Measurements from ENCODE around the gene AACS.
"Not testable (repeated sequence)": the region's sequence is repeated elsewhere in the genome, so short reads cannot be mapped to it uniquely, and the experiment has no call there.

Gene AACS

DNA sequence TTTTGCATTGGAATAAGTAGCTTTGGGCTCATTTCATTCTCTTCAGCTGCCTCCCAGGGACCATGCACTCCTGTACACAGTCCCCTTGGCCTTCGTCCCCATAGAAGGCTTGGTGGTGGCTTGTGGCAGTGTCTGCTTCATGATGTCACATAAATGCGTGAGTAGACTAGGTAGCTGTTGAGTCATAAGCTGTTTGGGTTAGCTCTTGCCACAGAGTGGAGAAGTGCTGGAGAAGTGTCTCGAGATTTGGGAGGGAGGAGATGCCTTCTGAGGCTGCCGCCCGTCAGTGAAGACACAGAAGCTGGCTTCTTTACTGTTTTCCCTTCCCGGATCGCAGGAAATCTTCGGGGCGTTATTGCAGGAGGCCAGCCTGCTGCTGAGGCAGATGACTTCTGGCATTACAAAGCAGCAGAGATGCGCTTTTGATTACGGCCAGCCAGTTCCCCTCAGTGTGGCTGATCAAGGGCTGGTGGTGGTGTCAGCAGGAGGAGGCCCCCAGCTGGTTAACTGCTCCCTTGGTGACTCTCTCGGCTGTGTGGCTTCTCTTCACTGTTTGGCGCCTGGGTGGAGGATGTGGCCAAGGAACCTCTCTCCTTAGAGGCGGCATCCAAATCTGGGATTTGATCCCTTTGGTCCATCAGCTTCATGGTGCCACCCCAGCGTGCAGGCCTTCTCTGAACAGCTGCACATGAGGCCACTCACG is 67.6 kb downstream of the AACS start:
- Histone ChIP-seq H3K27ac (ENCODE audit: insufficient read depth, low read depth, low read length, poor library complexity, severe bottlenecking) (no peak overlapping the region), H3K4me1 (ENCODE audit: control insufficient read depth, insufficient read depth, low read length) (no peaks in the 10 kb centered on the region), H3K9me3 (ENCODE audit: control insufficient read depth, low read length) (no peaks in the 10 kb centered on the region), H3K27me3 (ENCODE audit: control insufficient read depth, insufficient read depth, low read length, poor library complexity, severe bottlenecking) (no peaks in the 10 kb centered on the region), H3K4me3 (ENCODE audit: insufficient read depth, low read depth, low read length) (no peak overlapping the region), H3K36me3 (ENCODE audit: control insufficient read depth, insufficient read depth, low read length) (no peaks in the 10 kb centered on the region)
- WGBS, 2 experiments = 94 to 95% methylated on average over 16 of the region's 16 CpGs

DNA sequence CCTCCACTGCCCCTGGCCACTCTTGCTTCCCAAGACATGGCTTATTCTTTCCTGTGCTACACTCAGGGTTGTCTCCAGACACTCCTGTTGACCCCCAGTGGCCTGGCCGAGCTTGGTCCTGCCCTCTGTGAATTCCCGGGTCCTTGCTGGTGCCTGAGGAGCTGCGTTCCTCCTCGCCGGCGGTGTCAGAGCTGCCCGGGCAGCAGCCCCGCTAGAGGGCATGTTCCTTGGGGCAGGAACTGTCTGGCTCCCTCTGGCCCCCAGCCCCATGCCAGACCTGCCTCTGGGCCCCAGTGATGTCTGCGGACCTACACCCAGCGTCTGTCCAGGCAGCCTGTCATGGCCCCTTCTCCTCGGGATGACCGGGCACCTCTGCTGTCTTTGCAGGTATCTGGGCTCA is 68.4 kb downstream of the AACS start:
- H3K4me1 ChIP-seq (ENCODE audit: control insufficient read depth, insufficient read depth, low read length) = no peaks in the 10 kb centered on the region
- no peaks in the 10 kb centered on the region for H3K27me3 ChIP-seq (ENCODE audit: control insufficient read depth, insufficient read depth, low read length, poor library complexity, severe bottlenecking)
- 93 to 97% methylated on average over 12 of the region's 12 CpGs for WGBS, 2 experiments
- no peak overlapping the region for H3K27ac ChIP-seq (ENCODE audit: insufficient read depth, low read depth, low read length, poor library complexity, severe bottlenecking)
- H3K9me3 ChIP-seq (ENCODE audit: control insufficient read depth, low read length) = no peaks in the 10 kb centered on the region
- H3K36me3 ChIP-seq (ENCODE audit: control insufficient read depth, insufficient read depth, low read length) = no peaks in the 10 kb centered on the region
- no peak overlapping the region for H3K4me3 ChIP-seq (ENCODE audit: insufficient read depth, low read depth, low read length)

DNA sequence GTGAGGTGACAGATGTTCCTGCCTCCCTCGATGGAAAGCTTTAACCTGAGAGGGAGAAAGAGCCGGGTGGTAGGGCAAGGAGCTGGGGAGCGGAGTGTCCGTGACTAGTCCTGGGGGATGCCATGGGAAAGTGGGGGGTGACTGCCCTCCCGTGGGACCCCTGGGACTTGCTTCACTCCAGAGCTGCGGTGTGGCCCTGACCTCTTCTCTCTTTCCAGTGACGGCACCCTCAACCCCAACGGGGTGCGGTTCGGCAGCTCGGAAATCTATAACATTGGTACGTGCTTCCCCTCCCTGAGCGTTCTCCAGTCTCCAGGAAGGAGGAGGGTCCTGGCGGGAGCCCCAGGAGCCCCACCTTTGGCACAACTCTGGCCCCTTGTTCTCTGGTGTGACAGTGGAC is 69.3 kb downstream of the AACS start:
- Histone ChIP-seq H3K4me1 (ENCODE audit: control insufficient read depth, insufficient read depth, low read length) (no peaks in the 10 kb centered on the region), H3K36me3 (ENCODE audit: control insufficient read depth, insufficient read depth, low read length) (no peaks in the 10 kb centered on the region), H3K9me3 (ENCODE audit: control insufficient read depth, low read length) (no peaks in the 10 kb centered on the region), H3K4me3 (ENCODE audit: insufficient read depth, low read depth, low read length) (no peak overlapping the region), H3K27me3 (ENCODE audit: control insufficient read depth, insufficient read depth, low read length, poor library complexity, severe bottlenecking) (no peaks in the 10 kb centered on the region), H3K27ac (ENCODE audit: insufficient read depth, low read depth, low read length, poor library complexity, severe bottlenecking) (no peak overlapping the region)
- WGBS, 2 experiments = 94 to 95% methylated on average over 14 of the region's 14 CpGs

DNA sequence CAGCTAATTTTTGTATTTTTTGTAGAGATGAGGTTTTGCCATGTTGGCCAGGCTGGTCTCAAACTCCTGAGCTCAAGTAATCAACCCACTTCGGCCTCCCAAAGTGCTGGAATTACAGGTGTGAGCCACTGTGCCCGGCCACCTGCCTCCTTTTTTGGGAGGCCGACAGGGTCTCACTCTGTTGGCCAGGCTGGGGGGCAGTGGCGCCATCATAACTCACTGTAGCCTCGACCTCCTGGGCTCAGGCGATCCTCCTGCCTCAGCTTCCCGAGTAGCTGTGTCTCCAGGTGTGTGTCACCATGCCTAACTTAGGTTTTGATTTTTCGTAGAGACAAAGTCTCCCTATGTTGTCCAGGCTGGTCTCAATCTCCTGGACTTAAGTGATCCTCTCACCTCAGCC is 70.7 kb downstream of the AACS start:
- no peak overlapping the region for H3K27ac ChIP-seq (ENCODE audit: insufficient read depth, low read depth, low read length, poor library complexity, severe bottlenecking)
- 93 to 96% methylated on average over 8 of the region's 8 CpGs for WGBS, 2 experiments
- H3K4me1 ChIP-seq (ENCODE audit: control insufficient read depth, insufficient read depth, low read length) = peaks cover 5% of the 10 kb centered on the region
- H3K36me3 ChIP-seq (ENCODE audit: control insufficient read depth, insufficient read depth, low read length) = no peaks in the 10 kb centered on the region
- H3K9me3 ChIP-seq (ENCODE audit: control insufficient read depth, low read length) = no peaks in the 10 kb centered on the region
- no peaks in the 10 kb centered on the region for H3K27me3 ChIP-seq (ENCODE audit: control insufficient read depth, insufficient read depth, low read length, poor library complexity, severe bottlenecking)
- no peak overlapping the region for H3K4me3 ChIP-seq (ENCODE audit: insufficient read depth, low read depth, low read length)

DNA sequence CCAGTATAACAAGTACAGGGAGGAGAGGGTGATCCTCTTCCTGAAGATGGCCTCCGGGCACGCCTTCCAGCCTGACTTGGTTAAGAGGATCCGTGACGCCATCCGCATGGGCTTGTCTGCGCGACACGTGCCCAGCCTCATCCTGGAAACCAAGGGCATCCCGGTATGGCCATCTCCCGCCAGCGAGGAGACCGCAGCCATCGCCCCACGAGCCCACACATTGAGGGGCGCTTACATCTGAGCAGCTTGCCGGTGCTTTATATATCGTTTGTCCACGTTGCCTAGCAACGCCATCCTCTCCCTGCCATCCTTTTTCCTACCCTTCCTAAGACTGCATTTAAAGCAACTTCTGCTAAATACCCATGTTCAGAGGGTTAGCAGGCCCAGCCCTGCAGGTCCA is 71.5 kb downstream of the AACS start:
- no peak overlapping the region for H3K27ac ChIP-seq (ENCODE audit: insufficient read depth, low read depth, low read length, poor library complexity, severe bottlenecking)
- H3K4me3 ChIP-seq (ENCODE audit: insufficient read depth, low read depth, low read length) = no peak overlapping the region
- H3K36me3 ChIP-seq (ENCODE audit: control insufficient read depth, insufficient read depth, low read length) = no peaks in the 10 kb centered on the region
- H3K27me3 ChIP-seq (ENCODE audit: control insufficient read depth, insufficient read depth, low read length, poor library complexity, severe bottlenecking) = no peaks in the 10 kb centered on the region
- no peaks in the 10 kb centered on the region for H3K9me3 ChIP-seq (ENCODE audit: control insufficient read depth, low read length)
- H3K4me1 ChIP-seq (ENCODE audit: control insufficient read depth, insufficient read depth, low read length) = peaks cover 5% of the 10 kb centered on the region
- WGBS, 2 experiments = 95 to 96% methylated on average over 19 of the region's 19 CpGs

DNA sequence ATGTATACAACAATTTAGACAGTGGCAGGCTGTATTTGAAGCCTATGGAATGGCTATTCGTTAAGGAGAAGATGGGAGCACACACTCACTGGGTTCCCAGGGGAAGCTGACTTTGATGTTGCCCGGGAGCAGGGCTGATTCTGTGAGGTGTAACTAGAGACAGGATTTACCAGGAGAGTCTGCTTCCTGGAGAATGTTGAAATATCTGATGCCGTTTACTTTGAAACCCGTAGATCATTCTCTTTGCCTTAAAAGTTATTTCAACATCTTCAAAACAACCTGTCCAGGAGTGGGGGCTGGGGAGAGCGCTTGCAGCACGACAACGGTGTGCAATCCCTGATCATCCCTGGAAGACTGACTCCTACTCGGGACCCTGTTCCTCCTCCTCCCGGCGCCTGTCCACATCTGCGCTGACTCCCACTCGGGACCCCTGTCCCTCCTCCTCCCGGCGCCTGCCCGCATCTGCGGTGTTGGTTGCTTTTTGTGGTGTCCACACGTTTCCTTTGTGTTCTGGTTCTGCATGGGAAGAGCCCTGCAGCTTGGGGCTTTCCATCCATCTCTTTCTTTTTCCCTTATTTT is 72.6 kb downstream of the AACS start:
- H3K36me3 ChIP-seq (ENCODE audit: control insufficient read depth, insufficient read depth, low read length) = no peaks in the 10 kb centered on the region
- H3K4me1 ChIP-seq (ENCODE audit: control insufficient read depth, insufficient read depth, low read length) = peaks cover 5% of the 10 kb centered on the region
- H3K27me3 ChIP-seq (ENCODE audit: control insufficient read depth, insufficient read depth, low read length, poor library complexity, severe bottlenecking) = no peaks in the 10 kb centered on the region
- 89 to 90% methylated on average over 17 of the region's 17 CpGs for WGBS, 2 experiments
- H3K4me3 ChIP-seq (ENCODE audit: insufficient read depth, low read depth, low read length) = no peak overlapping the region
- no peak overlapping the region for H3K27ac ChIP-seq (ENCODE audit: insufficient read depth, low read depth, low read length, poor library complexity, severe bottlenecking)
- no peaks in the 10 kb centered on the region for H3K9me3 ChIP-seq (ENCODE audit: control insufficient read depth, low read length)

DNA sequence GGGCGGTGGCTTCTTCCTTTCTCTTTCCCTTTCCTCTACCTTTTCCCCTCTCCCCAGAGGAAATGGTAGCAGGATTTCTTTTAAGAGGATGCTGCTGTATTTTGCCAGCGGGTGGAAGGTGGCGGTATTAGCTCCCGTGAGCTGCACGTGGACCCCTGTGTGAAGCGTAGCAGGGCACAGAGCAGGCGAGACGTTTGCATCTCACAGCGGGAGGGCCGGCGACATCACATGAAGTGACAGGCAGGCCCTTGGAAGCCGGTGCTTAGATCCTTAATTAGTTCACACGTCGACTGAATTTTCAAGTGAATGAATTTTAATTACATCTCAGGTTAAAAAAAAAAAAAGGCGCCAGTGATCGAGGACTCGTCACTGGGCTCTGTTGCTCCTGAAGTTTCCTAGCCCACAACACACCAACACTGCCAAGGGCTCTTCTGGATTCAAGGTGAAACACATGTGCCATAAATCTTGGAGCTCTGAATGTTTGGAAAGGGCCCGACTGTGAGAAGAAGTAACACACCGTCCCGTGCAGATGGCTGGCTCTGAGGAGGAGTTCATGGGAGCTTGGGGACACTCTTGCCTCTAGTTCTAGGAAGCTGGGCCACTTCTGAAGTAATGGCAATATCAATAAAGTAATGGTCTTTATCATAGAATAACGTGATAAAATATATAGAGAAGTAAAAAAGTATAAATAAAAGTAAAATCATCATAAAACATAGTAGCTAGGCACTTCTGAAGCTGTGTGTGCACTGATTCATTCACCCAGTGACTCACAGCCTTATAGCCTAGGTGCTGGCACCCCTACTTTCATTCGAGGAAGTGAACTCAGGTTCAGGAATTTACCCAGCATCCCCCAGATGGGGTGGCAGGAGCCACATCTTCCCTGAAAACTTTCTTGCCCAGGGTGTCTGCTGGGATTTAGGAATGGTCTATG is 75.3 kb downstream of the AACS start:
- no peaks in the 10 kb centered on the region for H3K9me3 ChIP-seq (ENCODE audit: control insufficient read depth, low read length)
- H3K4me1 ChIP-seq (ENCODE audit: control insufficient read depth, insufficient read depth, low read length) = peaks cover 5% of the 10 kb centered on the region
- no peaks in the 10 kb centered on the region for H3K36me3 ChIP-seq (ENCODE audit: control insufficient read depth, insufficient read depth, low read length)
- no peaks in the 10 kb centered on the region for H3K27me3 ChIP-seq (ENCODE audit: control insufficient read depth, insufficient read depth, low read length, poor library complexity, severe bottlenecking)
- H3K4me3 ChIP-seq (ENCODE audit: insufficient read depth, low read depth, low read length) = no peak overlapping the region
- H3K27ac ChIP-seq (ENCODE audit: insufficient read depth, low read depth, low read length, poor library complexity, severe bottlenecking) = no peak overlapping the region
- WGBS, 2 experiments = 61 to 70% methylated on average over 20 to 21 of the region's 22 CpGs

DNA sequence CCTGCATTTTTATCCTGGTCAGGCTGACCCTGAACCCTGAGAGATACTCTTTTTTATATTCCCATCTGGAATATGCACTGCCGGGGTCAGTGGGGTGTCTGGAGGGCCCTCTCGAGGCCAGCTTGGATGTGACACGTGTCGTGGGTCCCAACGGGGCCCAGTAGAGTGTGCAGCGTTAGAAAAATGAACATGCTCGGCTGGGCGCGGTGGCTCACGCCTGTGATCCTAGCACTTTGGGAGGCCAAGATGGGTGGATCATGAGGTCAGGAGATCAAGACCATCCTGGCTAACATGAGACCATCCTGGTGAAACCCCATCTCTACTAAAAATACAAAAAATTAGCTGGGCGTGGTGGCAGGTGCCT is 76.0 kb downstream of the AACS start:
- not testable (repeated sequence) for H3K4me3 ChIP-seq (ENCODE audit: insufficient read depth, low read depth, low read length); H3K9me3 ChIP-seq (ENCODE audit: control insufficient read depth, low read length); H3K27ac ChIP-seq (ENCODE audit: insufficient read depth, low read depth, low read length, poor library complexity, severe bottlenecking); H3K27me3 ChIP-seq (ENCODE audit: control insufficient read depth, insufficient read depth, low read length, poor library complexity, severe bottlenecking); H3K4me1 ChIP-seq (ENCODE audit: control insufficient read depth, insufficient read depth, low read length); H3K36me3 ChIP-seq (ENCODE audit: control insufficient read depth, insufficient read depth, low read length)
- WGBS, 2 experiments = 93% methylated on average over 11 of the region's 11 CpGs

DNA sequence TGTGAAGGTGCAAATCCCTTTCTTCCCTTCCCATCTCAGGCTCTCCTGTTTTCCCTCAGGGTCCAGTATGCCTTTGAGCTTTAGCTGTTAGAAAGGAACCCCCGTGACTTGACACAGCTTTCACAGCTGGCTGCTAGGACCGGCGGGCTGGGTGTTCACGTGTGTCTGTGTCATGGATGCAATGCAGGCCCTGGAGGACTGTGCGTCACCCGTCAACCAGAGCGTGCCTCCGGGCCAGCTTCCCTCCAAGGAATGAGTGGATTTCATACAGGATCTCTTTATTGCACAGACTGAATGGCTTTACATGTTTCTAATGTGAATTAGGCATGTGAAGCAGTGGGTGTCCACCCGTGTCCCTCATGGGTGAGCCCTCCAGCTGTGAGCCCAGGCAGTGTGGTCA is 77.4 kb downstream of the AACS start:
- Histone ChIP-seq H3K4me1 (ENCODE audit: control insufficient read depth, insufficient read depth, low read length) (peaks cover 5% of the 10 kb centered on the region), H3K9me3 (ENCODE audit: control insufficient read depth, low read length) (no peaks in the 10 kb centered on the region), H3K27me3 (ENCODE audit: control insufficient read depth, insufficient read depth, low read length, poor library complexity, severe bottlenecking) (no peaks in the 10 kb centered on the region), H3K27ac (ENCODE audit: insufficient read depth, low read depth, low read length, poor library complexity, severe bottlenecking) (no peak overlapping the region), H3K36me3 (ENCODE audit: control insufficient read depth, insufficient read depth, low read length) (no peaks in the 10 kb centered on the region), H3K4me3 (ENCODE audit: insufficient read depth, low read depth, low read length) (no peak overlapping the region)
- WGBS, 2 experiments = 97% methylated on average over 9 of the region's 9 CpGs

DNA sequence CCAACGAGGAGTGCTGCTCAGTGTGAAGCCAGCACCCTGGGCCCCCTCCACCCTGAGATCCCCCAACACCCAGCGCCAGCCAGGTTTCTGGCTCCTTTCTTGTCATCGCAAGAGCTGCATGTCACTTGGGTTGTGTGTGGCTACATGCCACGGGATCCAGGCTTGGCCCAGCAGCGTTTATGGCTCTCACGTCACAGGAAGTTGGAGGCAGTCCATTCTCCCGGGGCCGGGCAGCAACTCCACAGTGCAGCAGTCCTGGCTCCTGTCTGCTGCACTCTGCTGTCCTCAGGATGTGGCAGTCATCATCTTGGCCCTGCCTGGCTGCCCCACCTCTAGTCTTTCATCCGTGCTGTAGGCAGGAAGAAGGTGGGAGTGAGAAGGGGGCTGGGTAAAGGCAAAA is 78.3 kb downstream of the AACS start:
- Histone ChIP-seq H3K9me3 (ENCODE audit: control insufficient read depth, low read length) (no peaks in the 10 kb centered on the region), H3K4me1 (ENCODE audit: control insufficient read depth, insufficient read depth, low read length) (peaks cover 5% of the 10 kb centered on the region), H3K27me3 (ENCODE audit: control insufficient read depth, insufficient read depth, low read length, poor library complexity, severe bottlenecking) (no peaks in the 10 kb centered on the region), H3K4me3 (ENCODE audit: insufficient read depth, low read depth, low read length) (no peak overlapping the region), H3K36me3 (ENCODE audit: control insufficient read depth, insufficient read depth, low read length) (no peaks in the 10 kb centered on the region), H3K27ac (ENCODE audit: insufficient read depth, low read depth, low read length, poor library complexity, severe bottlenecking) (no peak overlapping the region)
- WGBS, 2 experiments = 83 to 88% methylated on average over 9 of the region's 9 CpGs

All from ectodermal cell (in vitro differentiated cells).